K562 (cell line): Measurements from ENCODE around the gene SSH3. TPM values are rescaled to one million over a fixed set of nuclear protein-coding genes. Genes with fewer than 3 reads are reported as not detected.

Experiments used
- CAMTA2 ChIP-seq: fragments of 250-450 bp; sonication (Bioruptor Pico); conservative IDR thresholded peaks from 2 replicates; pipeline ENCODE4 v1.5.1; 2022
- CHD1 ChIP-seq: fragments of 200-600 bp; sonication (generic); IDR thresholded peaks from one replicate; pipeline ENCODE4 v1.6.1; 2012; ENCODE audit warnings: mild to moderate bottlenecking, moderate library complexity, low read length, inconsistent platforms
- CHD7 ChIP-seq: fragments of 200-600 bp; sonication (generic); IDR thresholded peaks from one replicate; pipeline ENCODE4 v1.6.1; 2012; ENCODE audit warnings: mild to moderate bottlenecking, low read depth, low read length, inconsistent platforms
- FOXP1 ChIP-seq: sonication (generic); formaldehyde crosslinking; IDR thresholded peaks from 2 replicates; pipeline ENCODE4 v1.8.0; 2022; ENCODE audit warnings: mild to moderate bottlenecking, missing genetic modification reagents
- HINFP ChIP-seq: fragments of 450-650 bp; conservative IDR thresholded peaks from 2 replicates; pipeline ENCODE4 v1.6.1; 2016; ENCODE audit warnings: missing genetic modification characterization, low read depth, mild to moderate bottlenecking, control low read depth, missing compliant biosample characterization
- NELFE ChIP-seq: IDR thresholded peaks from 2 replicates; pipeline ENCODE4 v1.6.1; 2011; ENCODE audit warnings: mild to moderate bottlenecking; ENCODE audit not compliant: insufficient read depth, insufficient read length
- POLR2B ChIP-seq: fragments of 450-650 bp; IDR thresholded peaks from 2 replicates; pipeline ENCODE4 v1.6.1; 2018; ENCODE audit warnings: low read depth; ENCODE audit not compliant: partially characterized antibody
- PPARD ChIP-seq: fragments of 250-450 bp; sonication (Bioruptor Pico); IDR thresholded peaks from 2 replicates; pipeline ENCODE4 v1.8.0; 2022; ENCODE audit warnings: inconsistent platforms, mild to moderate bottlenecking, moderate library complexity
- PTBP1 ChIP-seq: fragments of 200-400 bp; formaldehyde crosslinking; IDR thresholded peaks from 2 replicates; pipeline ENCODE4 v1.6.1; 2017; ENCODE audit warnings: low read depth, low read length
- TAF7 ChIP-seq: fragments of 450-650 bp; IDR thresholded peaks from 2 replicates; pipeline ENCODE4 v1.6.1; 2016; ENCODE audit warnings: missing genetic modification characterization, missing compliant biosample characterization
- ZBTB17 ChIP-seq: fragments of 450-650 bp; formaldehyde crosslinking; IDR thresholded peaks from 2 replicates; pipeline ENCODE4 v1.4.0; 2020; ENCODE audit warnings: mild to moderate bottlenecking
- ZBTB5 ChIP-seq: fragments of 450-650 bp; IDR thresholded peaks from 2 replicates; pipeline ENCODE4 v1.6.1; 2017; ENCODE audit warnings: antibody characterized with exemption
- polyA plus RNA-seq, 8 experiments: library from polyadenylated mRNA; depleted of rRNA in 4 of 8; stranded (reverse) in 5 of 8; unstranded in 3 of 8; fragments of >200 nt; fragmentation: Nextera tagmentation in 2 of 8; fragmentation: Illumina TruSeq in 1 of 8; extraction: Ambion mirVana in 2 of 8; extraction: Trizol in 1 of 8; gene quantifications; 2 replicates each; pipeline versions ENCODE4 v1.2.1 to v1.2.3, GENCODE V29; 2011 to 2014; ENCODE audit warnings: inconsistent platforms in 1 of 8, missing spikeins in 1 of 8
- total RNA-seq, 7 experiments: library from RNA; depleted of rRNA in 6 of 7; stranded (reverse); fragments of >200 nt in 6 of 7; fragmentation: Illumina TruSeq in 2 of 7; extraction: Trizol in 2 of 7; gene quantifications; 2 replicates each; pipeline versions ENCODE4 v1.2.1 to v1.2.3, GENCODE V29; 2011 to 2021; ENCODE audit warnings: low replicate concordance in 1 of 7

The SSH3 gene
- total and polyA plus RNA-seq, 9 of the 15 experiments (the other 6 are each of a cell fraction or from before 2014, with no cell fraction given): 0.07 to 1.0 (median 0.24) TPM; not detected in 3

GRCh38 chr11:67352546-67353316, 49.4 kb downstream of the SSH3 start (continued):
- TF ChIP-seq CHD7 (no peak), PPARD (no peak), HINFP (tag) (no peak), ZBTB5 (no peak), NELFE (no peak), TAF7 (tag) (no peak), ZBTB17 (0 out of 2 replicates have a peak, but pooled peaks have one; percentile 59), CHD1 (peak; percentile 93), CAMTA2 (CRISPR knock-in tag) (no peak), FOXP1 (CRISPR knock-in tag) (0 out of 2 replicates have a peak, but pooled peaks have one; percentile 68), PTBP1 (no peak), POLR2B (no peak)
